Measurements from ENCODE around the gene SGCD. TPM values are rescaled to one million over a fixed set of nuclear protein-coding genes. Genes with fewer than 3 reads are reported as not detected.

Gene SGCD
- total RNA-seq, 1 experiment from 2014 or later: not detected

- intact Hi-C loops (cut with micrococcal nuclease): no loop called here
- Histone ChIP-seq H3K36me3 (ENCODE audit: control insufficient read depth in 1 of 2, insufficient read depth in 2 of 2, low read length in 2 of 2) (no peaks in the 10 kb centered on the region), H4K20me1 (ENCODE audit: insufficient read depth) (no peaks in the 10 kb centered on the region), H3K27me3 (ENCODE audit: insufficient read depth, low read length) (no peaks in the 10 kb centered on the region), H3K9ac (ENCODE audit: low read length) (no peak overlapping the region), H3K9me2 (ENCODE audit: insufficient read depth) (no peaks in the 10 kb centered on the region), H3K4me1 (ENCODE audit: control insufficient read depth in 1 of 2, insufficient read depth in 2 of 2, low read length in 2 of 2) (no peaks in the 10 kb centered on the region), H3K9me3 (ENCODE audit: control insufficient read depth in 1 of 2, insufficient read depth in 1 of 2, low read depth in 1 of 2, low read length in 2 of 2) (peaks cover 4 to 5% of the 10 kb centered on the region in 2 experiments; a peak in 2 of 4 replicates), H2AFZ (ENCODE audit: low read depth, low read length, poor library complexity, severe bottlenecking) (no peak overlapping the region), H3K4me3 (replicated peaks in 1 of 2; ENCODE audit: low read depth in 1 of 2, low read length in 2 of 2) (no peak overlapping the region), H3K4me2 (ENCODE audit: low read length) (no peak overlapping the region), H3K27ac (ENCODE audit: low read depth, low read length) (no peak overlapping the region), H3K79me2 (ENCODE audit: insufficient read depth, low read length) (no peaks in the 10 kb centered on the region)
- ATAC-seq: no peak
- CTCF ChIA-PET: no interaction called here
- no TSS peak for BruUV-seq (replicated peaks)
- RAD21 ChIA-PET (ENCODE audit: low non-redundant PET in 1 of 2, low total read pairs in 2 of 2, uncharacterized antibody in 2 of 2, unreplicated experiment in 2 of 2): no interaction called here
- POLR2A ChIA-PET: no interaction called here
- no peak for TF ChIP-seq CTCF (IDR thresholded peaks at IDR 0.05 in 2 of 3, conservative IDR thresholded peaks at IDR 0.05 in 1 of 3; ENCODE audit: borderline replicate concordance in 1 of 3, insufficient read depth in 1 of 3, low read depth in 2 of 3, low read length in 2 of 3)
- TF ChIP-seq EGR1 (IDR thresholded peaks at IDR 0.05; ENCODE audit: low read depth): no peak
- no peak for TF ChIP-seq POLR2A (IDR thresholded peaks at IDR 0.05; ENCODE audit: borderline replicate concordance, extremely low read depth, insufficient read depth, insufficient read length)
- TF ChIP-seq FOSL1 (IDR thresholded peaks at IDR 0.05; ENCODE audit: low read depth): no peak
- no peak for TF ChIP-seq CBX3 (IDR thresholded peaks at IDR 0.05; ENCODE audit: low read depth)
- no peak for TF ChIP-seq TCF7L2 (IDR thresholded peaks at IDR 0.05; ENCODE audit: borderline replicate concordance, extremely low read depth, insufficient read depth, insufficient read length)
- TF ChIP-seq, protein P1, sequence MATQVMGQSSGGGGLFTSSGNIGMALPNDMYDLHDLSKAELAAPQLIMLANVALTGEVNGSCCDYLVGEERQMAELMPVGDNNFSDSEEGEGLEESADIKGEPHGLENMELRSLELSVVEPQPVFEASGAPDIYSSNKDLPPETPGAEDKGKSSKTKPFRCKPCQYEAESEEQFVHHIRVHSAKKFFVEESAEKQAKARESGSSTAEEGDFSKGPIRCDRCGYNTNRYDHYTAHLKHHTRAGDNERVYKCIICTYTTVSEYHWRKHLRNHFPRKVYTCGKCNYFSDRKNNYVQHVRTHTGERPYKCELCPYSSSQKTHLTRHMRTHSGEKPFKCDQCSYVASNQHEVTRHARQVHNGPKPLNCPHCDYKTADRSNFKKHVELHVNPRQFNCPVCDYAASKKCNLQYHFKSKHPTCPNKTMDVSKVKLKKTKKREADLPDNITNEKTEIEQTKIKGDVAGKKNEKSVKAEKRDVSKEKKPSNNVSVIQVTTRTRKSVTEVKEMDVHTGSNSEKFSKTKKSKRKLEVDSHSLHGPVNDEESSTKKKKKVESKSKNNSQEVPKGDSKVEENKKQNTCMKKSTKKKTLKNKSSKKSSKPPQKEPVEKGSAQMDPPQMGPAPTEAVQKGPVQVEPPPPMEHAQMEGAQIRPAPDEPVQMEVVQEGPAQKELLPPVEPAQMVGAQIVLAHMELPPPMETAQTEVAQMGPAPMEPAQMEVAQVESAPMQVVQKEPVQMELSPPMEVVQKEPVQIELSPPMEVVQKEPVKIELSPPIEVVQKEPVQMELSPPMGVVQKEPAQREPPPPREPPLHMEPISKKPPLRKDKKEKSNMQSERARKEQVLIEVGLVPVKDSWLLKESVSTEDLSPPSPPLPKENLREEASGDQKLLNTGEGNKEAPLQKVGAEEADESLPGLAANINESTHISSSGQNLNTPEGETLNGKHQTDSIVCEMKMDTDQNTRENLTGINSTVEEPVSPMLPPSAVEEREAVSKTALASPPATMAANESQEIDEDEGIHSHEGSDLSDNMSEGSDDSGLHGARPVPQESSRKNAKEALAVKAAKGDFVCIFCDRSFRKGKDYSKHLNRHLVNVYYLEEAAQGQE (IDR thresholded peaks at IDR 0.05; ENCODE audit: low read depth): no peak
- TF ChIP-seq ATF3 (IDR thresholded peaks at IDR 0.05): no peak
- no peak for TF ChIP-seq EZH2phosphoT487 (IDR thresholded peaks at IDR 0.05; ENCODE audit: borderline replicate concordance)
- TF ChIP-seq JUND (IDR thresholded peaks at IDR 0.05): no peak
- TF ChIP-seq RAD21 (IDR thresholded peaks at IDR 0.05; ENCODE audit: low read depth): no peak
- TF ChIP-seq POLR2AphosphoS5 (IDR thresholded peaks at IDR 0.05; ENCODE audit: low read depth, low read length): no peak
- no peak for TF ChIP-seq SP1 (IDR thresholded peaks at IDR 0.05; ENCODE audit: low read depth)
- TF ChIP-seq, protein P2, sequence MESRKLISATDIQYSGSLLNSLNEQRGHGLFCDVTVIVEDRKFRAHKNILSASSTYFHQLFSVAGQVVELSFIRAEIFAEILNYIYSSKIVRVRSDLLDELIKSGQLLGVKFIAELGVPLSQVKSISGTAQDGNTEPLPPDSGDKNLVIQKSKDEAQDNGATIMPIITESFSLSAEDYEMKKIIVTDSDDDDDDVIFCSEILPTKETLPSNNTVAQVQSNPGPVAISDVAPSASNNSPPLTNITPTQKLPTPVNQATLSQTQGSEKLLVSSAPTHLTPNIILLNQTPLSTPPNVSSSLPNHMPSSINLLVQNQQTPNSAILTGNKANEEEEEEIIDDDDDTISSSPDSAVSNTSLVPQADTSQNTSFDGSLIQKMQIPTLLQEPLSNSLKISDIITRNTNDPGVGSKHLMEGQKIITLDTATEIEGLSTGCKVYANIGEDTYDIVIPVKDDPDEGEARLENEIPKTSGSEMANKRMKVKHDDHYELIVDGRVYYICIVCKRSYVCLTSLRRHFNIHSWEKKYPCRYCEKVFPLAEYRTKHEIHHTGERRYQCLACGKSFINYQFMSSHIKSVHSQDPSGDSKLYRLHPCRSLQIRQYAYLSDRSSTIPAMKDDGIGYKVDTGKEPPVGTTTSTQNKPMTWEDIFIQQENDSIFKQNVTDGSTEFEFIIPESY (IDR thresholded peaks at IDR 0.05; ENCODE audit: extremely low read depth, insufficient replicate concordance, low read length): no peak
- TF ChIP-seq SIN3A (IDR thresholded peaks at IDR 0.05; ENCODE audit: low read depth): no peak
- TF ChIP-seq ELF1 (IDR thresholded peaks at IDR 0.05; ENCODE audit: borderline replicate concordance, low read depth): no peak
- no peak for TF ChIP-seq ZFX (IDR thresholded peaks at IDR 0.05)
- TF ChIP-seq CEBPB (IDR thresholded peaks at IDR 0.05; ENCODE audit: low read depth): no peak
- no peak for TF ChIP-seq YY1 (IDR thresholded peaks at IDR 0.05; ENCODE audit: extremely low read depth, insufficient replicate concordance, low read depth, low read length)
- no peak for TF ChIP-seq ZNF274 (IDR thresholded peaks at IDR 0.05; ENCODE audit: low read depth, low read length)
- no peak for DNase-seq (ENCODE audit: low read depth, low spot score)
Observed at GRCh38 chr5:156359476-156359875, 32.5 kb downstream of the SGCD start.

Data from HCT116 (cell line).